ENCODE data around the gene PACS1. TPM values are rescaled to one million over a fixed set of nuclear protein-coding genes. Genes with fewer than 3 reads are reported as not detected.

PACS1 gene
- total RNA-seq, 1 experiment from 2014 or later = 41.1 TPM

- Histone ChIP-seq H3K9me2 (ENCODE audit: insufficient read depth) (no peaks in the 10 kb centered on the region), H3K4me3 (replicated peaks in 1 of 2; ENCODE audit: low read depth in 1 of 2, low read length in 2 of 2) (peak overlapping the region; percentile 94), H3K4me1 (ENCODE audit: control insufficient read depth in 1 of 2, insufficient read depth in 2 of 2, low read length in 2 of 2) (peaks cover 10 to 20% of the 10 kb centered on the region in 2 experiments), H4K20me1 (ENCODE audit: insufficient read depth) (no peaks in the 10 kb centered on the region), H3K4me2 (ENCODE audit: low read length) (peak overlapping the region; percentile 100), H3K79me2 (ENCODE audit: insufficient read depth, low read length) (peaks cover 20% of the 10 kb centered on the region; the same call in 1 of the 2 replicates), H3K9ac (ENCODE audit: low read length) (peak overlapping the region; percentile 88), H2AFZ (ENCODE audit: low read depth, low read length, poor library complexity, severe bottlenecking) (no peak overlapping the region), H3K27ac (ENCODE audit: low read depth, low read length) (peak overlapping the region; percentile 68), H3K9me3 (ENCODE audit: control insufficient read depth in 1 of 2, insufficient read depth in 1 of 2, low read depth in 1 of 2, low read length in 2 of 2) (no peaks in the 10 kb centered on the region), H3K27me3 (ENCODE audit: insufficient read depth, low read length) (no peaks in the 10 kb centered on the region), H3K36me3 (ENCODE audit: control insufficient read depth in 1 of 2, insufficient read depth in 2 of 2, low read length in 2 of 2) (peaks cover 6 to 8% of the 10 kb centered on the region in 2 experiments; a peak in 3 of 4 replicates)
- no peak for TF ChIP-seq FOSL1 (IDR thresholded peaks at IDR 0.05; ENCODE audit: low read depth)
- TF ChIP-seq SIN3A (IDR thresholded peaks at IDR 0.05; ENCODE audit: low read depth) = no peak
- no TSS peak for BruUV-seq (replicated peaks)
- ChIA-PET CTCF (interaction anchor here (0.6 to 1.4 kb wide), 3 partner anchors 24 to 54 kb away, joined by 3 to 4 read pairs (median 3); no protein-coding TSS in a partner anchor), RAD21 (ENCODE audit: low non-redundant PET in 1 of 2, low total read pairs in 2 of 2, uncharacterized antibody in 2 of 2, unreplicated experiment in 2 of 2) (interaction anchor here in 1 of 2 experiments (0.6 kb wide), 1 partner anchor 31 kb away, joined by 3 read pairs; the partner anchor contains the start of gene YIF1A), POLR2A (interaction anchor here (0.6 to 0.8 kb wide), 2 partner anchors 31 to 208 kb away, joined by 3 read pairs; partner anchors contain the start of gene YIF1A)
- intact Hi-C loops (cut with micrococcal nuclease) = loop anchor here (2.0 kb wide), 1 partner anchor 36 kb away; no protein-coding TSS in a partner anchor
- no peak for DNase-seq (ENCODE audit: low read depth, low spot score)
- peak; percentile 10 for ATAC-seq
Measured at GRCh38 chr11:66258473-66258893, 188.4 kb downstream of the PACS1 start.

DNA sequence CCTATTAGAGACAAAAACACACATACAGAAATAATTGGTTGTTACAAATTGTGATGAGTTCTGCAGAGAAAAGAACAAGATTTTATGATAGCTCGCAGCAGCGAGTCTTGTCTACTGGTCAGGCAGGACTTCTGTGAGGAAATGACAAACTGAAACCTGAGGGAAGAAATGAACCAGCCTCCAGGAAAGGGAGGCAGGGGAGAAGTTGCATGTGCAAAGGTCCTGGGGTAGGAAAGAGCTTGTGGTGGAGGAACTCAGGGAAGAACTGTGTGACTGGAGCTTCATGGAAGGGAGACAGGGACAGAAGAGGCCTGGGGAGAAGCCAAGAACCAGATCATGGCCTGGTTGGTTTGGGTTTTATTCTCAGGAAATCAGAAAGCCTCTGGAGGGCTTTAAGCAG lies 189.2 kb downstream of the PACS1 start:
- no peak for DNase-seq (ENCODE audit: low read depth, low spot score)
- Histone ChIP-seq H3K9ac (ENCODE audit: low read length) (peak overlapping the region; percentile 88; the same call in 1 of the 2 replicates), H3K9me2 (ENCODE audit: insufficient read depth) (no peaks in the 10 kb centered on the region), H2AFZ (ENCODE audit: low read depth, low read length, poor library complexity, severe bottlenecking) (no peak overlapping the region), H3K36me3 (ENCODE audit: control insufficient read depth in 1 of 2, insufficient read depth in 2 of 2, low read length in 2 of 2) (peaks cover 6 to 8% of the 10 kb centered on the region in 2 experiments; a peak in 3 of 4 replicates), H3K4me1 (ENCODE audit: control insufficient read depth in 1 of 2, insufficient read depth in 2 of 2, low read length in 2 of 2) (peaks cover 10 to 20% of the 10 kb centered on the region in 2 experiments), H3K9me3 (ENCODE audit: control insufficient read depth in 1 of 2, insufficient read depth in 1 of 2, low read depth in 1 of 2, low read length in 2 of 2) (no peaks in the 10 kb centered on the region), H3K4me2 (ENCODE audit: low read length) (peak overlapping the region; percentile 100), H3K27ac (ENCODE audit: low read depth, low read length) (no peak overlapping the region), H3K79me2 (ENCODE audit: insufficient read depth, low read length) (peaks cover 20% of the 10 kb centered on the region; the same call in 1 of the 2 replicates), H3K4me3 (replicated peaks in 1 of 2; ENCODE audit: low read depth in 1 of 2, low read length in 2 of 2) (peak overlapping the region in 1 of 2 experiments; percentile 94; a peak in 1 of 4 replicates), H4K20me1 (ENCODE audit: insufficient read depth) (no peaks in the 10 kb centered on the region), H3K27me3 (ENCODE audit: insufficient read depth, low read length) (no peaks in the 10 kb centered on the region)
- CTCF ChIA-PET = interaction anchor here (1.2 to 1.4 kb wide), 2 partner anchors 23 to 53 kb away, joined by 3 to 4 read pairs; no protein-coding TSS in a partner anchor
- TF ChIP-seq POLR2A (IDR thresholded peaks at IDR 0.05; ENCODE audit: borderline replicate concordance, extremely low read depth, insufficient read depth, insufficient read length) (no peak), POLR2AphosphoS5 (IDR thresholded peaks at IDR 0.05; ENCODE audit: low read depth, low read length) (no peak), EZH2phosphoT487 (IDR thresholded peaks at IDR 0.05; ENCODE audit: borderline replicate concordance) (no peak), TCF7L2 (IDR thresholded peaks at IDR 0.05; ENCODE audit: borderline replicate concordance, extremely low read depth, insufficient read depth, insufficient read length) (no peak), ZNF274 (IDR thresholded peaks at IDR 0.05; ENCODE audit: low read depth, low read length) (no peak), EZH2 (IDR thresholded peaks at IDR 0.05) (no peak)
- TF ChIP-seq, protein P1, sequence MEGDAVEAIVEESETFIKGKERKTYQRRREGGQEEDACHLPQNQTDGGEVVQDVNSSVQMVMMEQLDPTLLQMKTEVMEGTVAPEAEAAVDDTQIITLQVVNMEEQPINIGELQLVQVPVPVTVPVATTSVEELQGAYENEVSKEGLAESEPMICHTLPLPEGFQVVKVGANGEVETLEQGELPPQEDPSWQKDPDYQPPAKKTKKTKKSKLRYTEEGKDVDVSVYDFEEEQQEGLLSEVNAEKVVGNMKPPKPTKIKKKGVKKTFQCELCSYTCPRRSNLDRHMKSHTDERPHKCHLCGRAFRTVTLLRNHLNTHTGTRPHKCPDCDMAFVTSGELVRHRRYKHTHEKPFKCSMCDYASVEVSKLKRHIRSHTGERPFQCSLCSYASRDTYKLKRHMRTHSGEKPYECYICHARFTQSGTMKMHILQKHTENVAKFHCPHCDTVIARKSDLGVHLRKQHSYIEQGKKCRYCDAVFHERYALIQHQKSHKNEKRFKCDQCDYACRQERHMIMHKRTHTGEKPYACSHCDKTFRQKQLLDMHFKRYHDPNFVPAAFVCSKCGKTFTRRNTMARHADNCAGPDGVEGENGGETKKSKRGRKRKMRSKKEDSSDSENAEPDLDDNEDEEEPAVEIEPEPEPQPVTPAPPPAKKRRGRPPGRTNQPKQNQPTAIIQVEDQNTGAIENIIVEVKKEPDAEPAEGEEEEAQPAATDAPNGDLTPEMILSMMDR (IDR thresholded peaks at IDR 0.05 in 2 of 3, conservative IDR thresholded peaks at IDR 0.05 in 1 of 3; ENCODE audit: borderline replicate concordance in 1 of 3, insufficient read depth in 1 of 3, low read depth in 2 of 3, low read length in 2 of 3) = no peak
- TF ChIP-seq, protein P2, sequence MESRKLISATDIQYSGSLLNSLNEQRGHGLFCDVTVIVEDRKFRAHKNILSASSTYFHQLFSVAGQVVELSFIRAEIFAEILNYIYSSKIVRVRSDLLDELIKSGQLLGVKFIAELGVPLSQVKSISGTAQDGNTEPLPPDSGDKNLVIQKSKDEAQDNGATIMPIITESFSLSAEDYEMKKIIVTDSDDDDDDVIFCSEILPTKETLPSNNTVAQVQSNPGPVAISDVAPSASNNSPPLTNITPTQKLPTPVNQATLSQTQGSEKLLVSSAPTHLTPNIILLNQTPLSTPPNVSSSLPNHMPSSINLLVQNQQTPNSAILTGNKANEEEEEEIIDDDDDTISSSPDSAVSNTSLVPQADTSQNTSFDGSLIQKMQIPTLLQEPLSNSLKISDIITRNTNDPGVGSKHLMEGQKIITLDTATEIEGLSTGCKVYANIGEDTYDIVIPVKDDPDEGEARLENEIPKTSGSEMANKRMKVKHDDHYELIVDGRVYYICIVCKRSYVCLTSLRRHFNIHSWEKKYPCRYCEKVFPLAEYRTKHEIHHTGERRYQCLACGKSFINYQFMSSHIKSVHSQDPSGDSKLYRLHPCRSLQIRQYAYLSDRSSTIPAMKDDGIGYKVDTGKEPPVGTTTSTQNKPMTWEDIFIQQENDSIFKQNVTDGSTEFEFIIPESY (IDR thresholded peaks at IDR 0.05; ENCODE audit: extremely low read depth, insufficient replicate concordance, low read length) = no peak
- TF ChIP-seq, protein P3, sequence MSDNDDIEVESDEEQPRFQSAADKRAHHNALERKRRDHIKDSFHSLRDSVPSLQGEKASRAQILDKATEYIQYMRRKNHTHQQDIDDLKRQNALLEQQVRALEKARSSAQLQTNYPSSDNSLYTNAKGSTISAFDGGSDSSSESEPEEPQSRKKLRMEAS (IDR thresholded peaks at IDR 0.05) = no peak
- POLR2A ChIA-PET = no interaction called here
- no peak for ATAC-seq
- intact Hi-C loops (cut with micrococcal nuclease) = loop anchor here (2.0 kb wide), 1 partner anchor 36 kb away; no protein-coding TSS in a partner anchor
- BruUV-seq (replicated peaks) = TSS peak; percentile 52
- RAD21 ChIA-PET (ENCODE audit: low non-redundant PET in 1 of 2, low total read pairs in 2 of 2, uncharacterized antibody in 2 of 2, unreplicated experiment in 2 of 2) = no interaction called here

Measured in HCT116 (cell line).